Astrocyte (in vitro differentiated cells and primary cell): ENCODE results near the gene TREML2. TPM values are rescaled to one million over a fixed set of nuclear protein-coding genes. Genes with fewer than 3 reads are reported as not detected.

ENCODE experiments used
- DNase-seq: peaks from one replicate; pipeline ENCODE4 v3.0.0-alpha.2; 2010; ENCODE audit warnings: low read depth
- FAIRE-seq: peaks from 2 replicates; lab custom pipeline; 2011; peaks lifted over from hg19 to GRCh38; lab: Jason Lieb, UNC
- H2AFZ ChIP-seq: 2 replicates; pipeline ENCODE4 v1.6.0; 2012; ENCODE audit warnings: low read depth, low read length, inconsistent platforms
- H3K27ac ChIP-seq: 2 replicates; pipeline ENCODE4 v1.5.1; 2011; ENCODE audit warnings: low read depth, low read length, inconsistent platforms
- H3K27me3 ChIP-seq: 2 replicates; pipeline ENCODE4 v1.6.0; 2011; ENCODE audit warnings: low read length, inconsistent platforms; ENCODE audit not compliant: insufficient read depth
- H3K36me3 ChIP-seq: 2 replicates; pipeline ENCODE4 v1.5.1; 2011; ENCODE audit warnings: low read length, inconsistent platforms; ENCODE audit not compliant: insufficient read depth
- H3K4me1 ChIP-seq: 2 replicates; pipeline ENCODE4 v1.5.1; 2011; ENCODE audit warnings: low read length, inconsistent platforms; ENCODE audit not compliant: insufficient read depth
- H3K4me2 ChIP-seq: 2 replicates; pipeline ENCODE4 v1.6.0; 2012; ENCODE audit warnings: low read length, inconsistent platforms
- H3K4me3 ChIP-seq: 2 replicates; pipeline ENCODE4 v1.5.1; 2011; ENCODE audit warnings: low read depth, mild to moderate bottlenecking, low read length, inconsistent platforms; ENCODE audit not compliant: insufficient read depth
- H3K79me2 ChIP-seq: 2 replicates; pipeline ENCODE4 v1.6.0; 2012; ENCODE audit warnings: mild to moderate bottlenecking, low read length, inconsistent platforms; ENCODE audit not compliant: insufficient read depth
- H3K9ac ChIP-seq: 2 replicates; pipeline ENCODE4 v1.6.0; 2012; ENCODE audit warnings: mild to moderate bottlenecking, low read length, inconsistent platforms
- H3K9me3 ChIP-seq: 2 replicates; pipeline ENCODE4 v1.5.1; 2012; ENCODE audit warnings: low read depth, mild to moderate bottlenecking, low read length, inconsistent platforms; ENCODE audit not compliant: insufficient read depth
- H4K20me1 ChIP-seq: 2 replicates; pipeline ENCODE4 v1.6.0; 2012; ENCODE audit warnings: low read length, inconsistent platforms; ENCODE audit not compliant: insufficient read depth
- H3K27ac Mint-ChIP-seq: one replicate; pipeline ENCODE4 v1.8.0; 2021; ENCODE audit warnings: mild to moderate bottlenecking, mixed read lengths; ENCODE audit not compliant: unreplicated experiment
- H3K27me3 Mint-ChIP-seq: one replicate; pipeline ENCODE4 v1.8.0; 2021; ENCODE audit warnings: low read depth, mixed read lengths; ENCODE audit not compliant: unreplicated experiment
- H3K36me3 Mint-ChIP-seq: one replicate; pipeline ENCODE4 v1.8.0; 2021; ENCODE audit warnings: low read depth, mixed read lengths; ENCODE audit not compliant: unreplicated experiment
- H3K4me1 Mint-ChIP-seq: one replicate; pipeline ENCODE4 v1.8.0; 2021; ENCODE audit warnings: low read depth, mixed read lengths; ENCODE audit not compliant: unreplicated experiment
- H3K4me3 Mint-ChIP-seq: one replicate; pipeline ENCODE4 v1.8.0; 2021; ENCODE audit warnings: mild to moderate bottlenecking, moderate library complexity, mixed read lengths; ENCODE audit not compliant: unreplicated experiment
- H3K9me3 Mint-ChIP-seq: one replicate; pipeline ENCODE4 v1.8.0; 2021; ENCODE audit warnings: mild to moderate bottlenecking, mixed read lengths; ENCODE audit not compliant: unreplicated experiment
- EZH2 ChIP-seq: IDR thresholded peaks from 2 replicates; pipeline ENCODE4 v1.6.1; 2012; ENCODE audit warnings: mild to moderate bottlenecking, low read length, inconsistent platforms; ENCODE audit not compliant: insufficient read depth
- total RNA-seq: library from RNA; stranded (reverse); gene quantifications from 2 replicates; pipeline ENCODE4 v1.2.1, GENCODE V29; 2021
- TF ChIP-seq, protein P1 (sequence below): IDR thresholded peaks from 2 replicates; pipeline ENCODE4 v1.5.1; 2011; ENCODE audit warnings: low read depth, mild to moderate bottlenecking, inconsistent platforms, low read length, moderate library complexity; ENCODE audit not compliant: insufficient read depth

The TREML2 gene
- total RNA-seq, 1 donor from 2014 or later: not detected

DNA sequence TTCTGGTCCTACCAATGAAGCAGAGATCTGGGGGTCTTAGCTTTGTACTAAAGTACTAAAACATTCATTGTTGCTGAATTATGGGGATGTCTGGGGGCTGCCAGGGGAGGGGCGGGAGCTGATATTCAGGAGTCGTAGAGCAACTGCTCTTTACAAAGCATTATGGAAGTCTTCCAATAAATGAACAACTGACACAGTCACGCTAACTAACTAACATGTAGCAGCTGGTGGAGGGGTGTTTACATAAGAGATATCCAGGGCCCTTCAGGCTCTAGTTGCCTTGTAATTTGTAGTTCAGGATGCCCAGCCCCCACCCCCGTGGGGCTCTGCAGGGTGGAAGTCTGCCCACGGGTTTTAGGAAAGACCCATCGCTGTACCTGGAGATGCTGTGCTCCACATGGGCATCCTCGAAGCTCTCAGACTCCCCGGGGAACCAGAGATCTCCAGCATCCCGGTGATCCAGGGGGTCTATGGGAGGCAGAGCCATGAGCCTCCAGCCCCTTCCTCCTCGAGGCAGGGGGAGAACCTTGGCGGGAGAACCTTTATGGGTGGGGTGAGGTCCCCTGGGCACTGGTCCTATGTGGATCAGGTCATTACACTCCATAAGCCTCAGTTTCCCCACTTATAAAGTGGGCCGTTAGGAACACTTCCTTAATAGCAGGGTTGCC is 41.4 kb downstream of the TREML2 start:
- peaks cover 5% of the 10 kb centered on the region for H3K9me3 Mint-ChIP-seq
- no peak overlapping the region for H3K27ac ChIP-seq
- no peaks in the 10 kb centered on the region for H3K4me1 ChIP-seq
- H3K9me3 ChIP-seq: no peaks in the 10 kb centered on the region
- no peak overlapping the region for H3K4me2 ChIP-seq
- no peak overlapping the region for H3K4me3 ChIP-seq
- H3K36me3 ChIP-seq: no peaks in the 10 kb centered on the region
- H2AFZ ChIP-seq: no peak overlapping the region
- H3K27me3 Mint-ChIP-seq: peaks cover 41% of the 10 kb centered on the region
- H3K9ac ChIP-seq: no peak overlapping the region
- peaks cover 3% of the 10 kb centered on the region for H3K36me3 Mint-ChIP-seq
- no peak overlapping the region for H3K27ac Mint-ChIP-seq
- no peaks in the 10 kb centered on the region for H3K27me3 ChIP-seq
- H4K20me1 ChIP-seq: no peaks in the 10 kb centered on the region
- peaks cover 4% of the 10 kb centered on the region for H3K4me1 Mint-ChIP-seq
- FAIRE-seq: no peak
- no peak overlapping the region for H3K4me3 Mint-ChIP-seq
- H3K79me2 ChIP-seq: no peaks in the 10 kb centered on the region
- no peak for DNase-seq
- TF ChIP-seq, protein P1, sequence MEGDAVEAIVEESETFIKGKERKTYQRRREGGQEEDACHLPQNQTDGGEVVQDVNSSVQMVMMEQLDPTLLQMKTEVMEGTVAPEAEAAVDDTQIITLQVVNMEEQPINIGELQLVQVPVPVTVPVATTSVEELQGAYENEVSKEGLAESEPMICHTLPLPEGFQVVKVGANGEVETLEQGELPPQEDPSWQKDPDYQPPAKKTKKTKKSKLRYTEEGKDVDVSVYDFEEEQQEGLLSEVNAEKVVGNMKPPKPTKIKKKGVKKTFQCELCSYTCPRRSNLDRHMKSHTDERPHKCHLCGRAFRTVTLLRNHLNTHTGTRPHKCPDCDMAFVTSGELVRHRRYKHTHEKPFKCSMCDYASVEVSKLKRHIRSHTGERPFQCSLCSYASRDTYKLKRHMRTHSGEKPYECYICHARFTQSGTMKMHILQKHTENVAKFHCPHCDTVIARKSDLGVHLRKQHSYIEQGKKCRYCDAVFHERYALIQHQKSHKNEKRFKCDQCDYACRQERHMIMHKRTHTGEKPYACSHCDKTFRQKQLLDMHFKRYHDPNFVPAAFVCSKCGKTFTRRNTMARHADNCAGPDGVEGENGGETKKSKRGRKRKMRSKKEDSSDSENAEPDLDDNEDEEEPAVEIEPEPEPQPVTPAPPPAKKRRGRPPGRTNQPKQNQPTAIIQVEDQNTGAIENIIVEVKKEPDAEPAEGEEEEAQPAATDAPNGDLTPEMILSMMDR: no peak
- TF ChIP-seq EZH2: no peak

DNA sequence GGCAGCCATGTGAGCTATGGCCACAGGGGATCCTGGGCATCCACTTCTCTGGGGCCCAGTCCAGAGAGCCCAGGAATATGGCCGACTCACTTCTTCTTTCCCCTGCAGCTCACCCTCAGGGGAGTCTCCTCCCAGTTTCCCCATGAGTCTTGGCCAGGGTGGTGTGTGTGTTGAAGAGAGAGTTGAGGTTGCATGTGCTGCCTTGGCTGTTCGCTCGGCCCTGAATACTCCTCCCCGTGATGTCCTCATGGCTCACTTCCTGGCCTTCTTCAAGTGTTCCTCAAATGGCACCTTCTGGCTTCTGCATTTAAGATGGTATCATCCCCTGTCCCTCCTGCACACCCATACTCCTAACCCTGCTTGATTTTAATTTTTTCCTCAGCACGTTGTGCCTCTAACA is 43.6 kb downstream of the TREML2 start:
- peaks cover 3% of the 10 kb centered on the region for H3K36me3 Mint-ChIP-seq
- Histone ChIP-seq H3K27ac (no peak overlapping the region), H2AFZ (no peak overlapping the region), H4K20me1 (no peaks in the 10 kb centered on the region), H3K4me1 (no peaks in the 10 kb centered on the region), H3K4me3 (no peak overlapping the region), H3K4me2 (no peak overlapping the region), H3K9me3 (no peaks in the 10 kb centered on the region), H3K9ac (no peak overlapping the region), H3K79me2 (no peaks in the 10 kb centered on the region), H3K27me3 (no peaks in the 10 kb centered on the region), H3K36me3 (no peaks in the 10 kb centered on the region)
- H3K27ac Mint-ChIP-seq: no peak overlapping the region
- H3K4me3 Mint-ChIP-seq: no peak overlapping the region
- peaks cover 5% of the 10 kb centered on the region for H3K9me3 Mint-ChIP-seq
- FAIRE-seq (no peak), DNase-seq (no peak)
- peaks cover 4% of the 10 kb centered on the region for H3K4me1 Mint-ChIP-seq
- TF ChIP-seq EZH2: no peak
- TF ChIP-seq, protein P1: no peak
- H3K27me3 Mint-ChIP-seq: peaks cover 41% of the 10 kb centered on the region

DNA sequence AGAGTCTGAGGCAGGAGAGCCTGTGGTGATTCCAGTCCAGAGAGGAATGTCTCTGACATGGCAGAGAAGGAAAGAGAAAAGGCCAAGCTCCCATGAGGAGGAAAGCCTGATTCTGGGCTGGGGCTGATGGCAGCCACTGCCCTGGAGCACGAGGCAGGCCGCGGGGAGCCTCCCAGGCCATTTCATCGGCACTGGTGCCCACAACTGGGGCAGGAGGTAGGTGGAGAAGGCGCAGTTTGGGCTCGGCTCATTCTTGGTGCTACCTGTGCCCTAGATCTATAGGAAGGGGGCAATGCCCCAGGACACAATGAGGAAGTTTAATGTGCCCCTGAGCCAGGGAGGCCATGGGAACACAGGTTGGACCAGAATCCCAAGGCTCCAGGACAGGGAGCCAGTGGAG is 44.2 kb downstream of the TREML2 start:
- FAIRE-seq (no peak), DNase-seq (no peak)
- H3K27me3 Mint-ChIP-seq: peaks cover 36% of the 10 kb centered on the region
- H3K36me3 Mint-ChIP-seq: peaks cover 3% of the 10 kb centered on the region
- Histone ChIP-seq H3K27ac (no peak overlapping the region), H3K4me3 (no peak overlapping the region), H4K20me1 (no peaks in the 10 kb centered on the region), H3K27me3 (no peaks in the 10 kb centered on the region), H2AFZ (no peak overlapping the region), H3K79me2 (no peaks in the 10 kb centered on the region), H3K9ac (no peak overlapping the region), H3K4me2 (no peak overlapping the region), H3K9me3 (no peaks in the 10 kb centered on the region), H3K4me1 (no peaks in the 10 kb centered on the region), H3K36me3 (no peaks in the 10 kb centered on the region)
- no peak overlapping the region for H3K27ac Mint-ChIP-seq
- H3K4me3 Mint-ChIP-seq: no peak overlapping the region
- TF ChIP-seq, protein P1: no peak
- TF ChIP-seq EZH2: no peak
- H3K9me3 Mint-ChIP-seq: peaks cover 5% of the 10 kb centered on the region
- H3K4me1 Mint-ChIP-seq: peaks cover 4% of the 10 kb centered on the region
